ENCODE results near the gene ATP6V1F. TPM values are rescaled to one million over a fixed set of nuclear protein-coding genes. Genes with fewer than 3 reads are reported as not detected.
"Not testable (repeated sequence)": the region's sequence is repeated elsewhere in the genome, so short reads cannot be mapped to it uniquely, and the experiment has no call there.

The ATP6V1F gene
- polyA plus RNA-seq, 1 donor, result 132 TPM

DNA sequence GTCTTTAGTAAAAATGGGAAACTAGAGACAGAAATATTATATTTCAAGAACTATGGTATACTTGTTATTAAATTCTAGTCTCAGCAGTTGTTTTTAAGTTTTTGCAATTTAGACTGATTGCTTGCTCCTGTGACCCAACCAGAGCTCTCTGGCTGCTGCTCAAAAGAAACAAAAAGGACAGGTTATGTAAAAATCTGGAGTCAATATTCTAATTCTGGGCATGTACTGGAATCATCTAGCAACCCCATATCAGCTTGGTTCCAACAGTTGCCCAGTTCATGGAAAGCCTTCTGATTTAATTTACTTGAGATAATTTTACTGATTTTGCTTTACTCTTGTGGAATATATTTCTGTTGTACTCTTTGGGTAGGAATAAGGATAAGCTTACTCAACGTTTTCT lies 37.6 kb downstream of the ATP6V1F start:
- no peak for DNase-seq (ENCODE audit: low read depth)

DNA sequence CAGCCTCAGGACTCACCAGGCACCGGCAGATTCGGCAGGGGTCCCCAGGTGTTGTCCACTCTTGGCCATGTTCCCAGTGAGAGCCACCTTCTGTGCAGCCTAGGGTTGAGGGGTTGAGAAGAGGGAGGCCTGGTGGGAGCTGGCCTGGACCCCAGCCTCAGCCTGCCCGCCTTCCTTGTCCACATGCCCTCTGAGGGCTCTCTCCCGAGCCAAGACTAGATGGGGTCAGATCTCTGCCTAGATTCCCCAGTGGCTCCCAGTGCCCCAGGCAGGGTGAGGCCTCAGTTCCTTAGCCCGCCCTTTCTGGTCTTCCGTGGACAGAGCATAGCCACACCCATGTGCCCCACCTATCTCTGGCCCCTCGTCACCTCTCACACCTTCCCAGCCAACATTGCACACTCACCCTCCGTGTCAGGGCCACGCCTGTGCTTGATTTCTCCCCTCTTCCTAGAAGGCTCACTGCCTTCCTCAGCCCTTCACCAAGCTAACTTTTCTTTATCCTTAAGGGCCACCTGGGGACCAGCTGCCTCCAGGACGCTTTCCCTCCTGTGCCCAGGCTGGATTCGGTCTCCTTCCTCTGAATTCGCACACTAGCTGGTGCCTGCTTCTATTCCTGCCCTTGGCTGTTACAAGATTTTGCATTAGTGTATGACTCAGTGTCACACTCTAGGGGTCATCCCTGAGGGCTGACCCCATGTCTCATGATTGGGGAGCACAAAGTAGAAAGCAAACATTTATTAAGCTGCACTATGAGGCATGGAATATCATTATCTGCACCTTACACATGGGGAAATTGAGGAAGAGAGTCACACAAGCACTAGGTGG lies 40.3 kb downstream of the ATP6V1F start:
- DNase-seq (ENCODE audit: low read depth), result no peak

DNA sequence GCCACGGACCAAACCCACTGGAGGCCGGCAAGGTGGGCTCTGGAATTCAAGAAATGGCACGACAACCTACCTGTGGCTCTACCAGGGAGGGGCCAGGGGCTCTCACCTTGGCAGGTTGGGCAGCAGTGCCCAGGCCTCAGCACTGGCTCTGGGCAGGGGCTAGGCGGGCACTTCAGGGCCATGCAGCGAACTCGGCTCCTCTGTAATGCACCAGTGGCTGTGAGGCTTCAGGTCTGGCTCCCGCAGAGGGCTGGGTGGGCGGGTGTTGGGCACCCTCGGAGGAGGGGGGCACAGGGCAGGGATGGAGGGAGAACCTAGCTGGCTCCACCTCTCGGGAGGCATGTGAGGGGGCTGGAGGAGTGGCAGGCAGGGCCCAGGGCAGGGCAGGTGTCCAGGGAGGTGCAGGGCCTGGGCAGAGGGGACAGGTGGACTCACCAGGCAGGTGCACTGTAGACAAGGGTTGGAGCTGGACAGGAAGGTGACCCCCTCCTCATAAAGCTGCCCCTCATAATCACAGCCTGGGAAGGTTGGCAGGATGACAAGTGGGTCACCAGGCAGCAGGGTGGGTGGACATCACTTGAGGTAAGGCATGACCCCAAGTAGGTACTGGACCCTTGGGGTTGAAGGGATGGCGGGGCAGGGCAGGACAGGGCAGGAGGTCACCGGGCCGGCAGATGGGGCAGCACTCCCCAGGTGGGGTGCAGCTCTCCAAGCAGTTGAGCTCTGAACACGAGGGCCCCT lies 41.1 kb downstream of the ATP6V1F start:
- no peak for DNase-seq (ENCODE audit: low read depth)

DNA sequence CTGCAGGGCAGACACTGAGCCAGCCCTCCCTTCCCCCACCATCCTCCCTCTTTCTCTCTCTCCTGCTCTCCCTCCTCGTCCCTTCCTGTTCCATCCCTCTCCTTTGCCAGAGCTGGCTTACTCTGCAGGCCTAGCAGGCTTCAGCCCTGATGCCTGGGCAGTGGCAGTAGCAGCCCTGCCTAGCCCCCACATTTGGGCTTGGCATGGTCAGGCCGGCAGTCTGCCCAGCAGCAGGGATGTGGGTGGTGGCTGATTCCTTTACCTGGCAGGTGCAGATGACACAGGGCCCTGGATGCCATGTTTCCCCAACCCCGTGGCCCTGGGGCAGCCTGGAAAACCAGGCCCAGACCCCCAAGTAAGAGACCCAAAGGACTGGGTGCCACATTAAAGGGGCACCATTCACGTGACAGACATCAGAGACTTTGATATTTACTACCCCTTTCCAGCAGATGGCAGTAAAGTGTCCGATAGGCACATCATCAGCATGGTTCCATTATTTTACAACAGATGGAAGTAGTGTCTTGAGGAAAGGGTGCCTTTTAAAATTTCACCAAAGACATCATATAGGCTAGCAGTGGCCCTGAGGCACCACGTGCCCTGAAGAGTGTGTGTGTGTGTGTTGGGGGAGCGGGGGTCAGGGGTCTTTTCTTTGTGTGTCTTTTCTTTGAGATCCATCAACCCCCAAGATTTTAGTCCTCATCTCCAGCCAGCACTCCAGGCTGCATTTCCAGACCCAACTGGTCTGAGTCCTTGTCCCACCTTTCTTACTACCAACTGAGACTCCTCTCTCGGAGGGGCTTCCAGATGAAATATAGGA lies 41.9 kb downstream of the ATP6V1F start:
- no peak for DNase-seq (ENCODE audit: low read depth)

DNA sequence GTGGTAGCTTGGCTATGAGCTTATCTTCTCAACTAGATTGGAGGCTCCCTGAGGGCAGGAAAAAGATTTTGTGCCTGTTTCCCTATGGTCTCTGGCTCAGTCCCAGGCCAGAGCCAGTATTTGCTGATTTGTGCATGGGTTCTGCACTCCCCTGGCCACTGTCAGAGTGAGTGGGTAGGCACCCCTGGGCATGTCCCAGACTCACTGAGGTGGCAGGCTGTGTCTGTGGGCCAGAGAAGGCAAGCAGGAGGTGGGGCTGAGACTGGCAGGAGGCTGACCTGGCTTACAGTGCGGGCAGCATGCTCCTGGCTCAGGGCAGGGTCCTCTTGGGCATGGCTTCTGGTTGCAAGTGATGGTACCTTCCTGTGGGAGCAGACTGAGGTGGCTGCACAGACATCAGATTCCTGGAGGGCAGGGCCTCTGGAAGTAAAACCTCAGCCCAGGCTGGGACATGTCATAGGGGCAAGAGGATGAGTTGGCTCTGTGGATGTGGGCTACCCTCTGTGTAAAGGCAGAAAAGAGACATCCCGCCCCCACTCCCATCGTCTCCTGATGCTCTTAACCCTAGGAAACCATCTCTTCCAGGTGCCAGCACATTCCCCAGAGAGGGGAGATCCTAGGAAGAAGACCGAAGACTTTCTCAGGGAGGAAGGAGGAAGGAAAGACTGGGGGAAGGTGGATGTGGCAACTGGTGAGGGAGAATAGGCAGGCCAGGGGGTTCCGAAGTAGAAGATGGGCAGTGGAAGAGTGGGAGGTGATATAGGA lies 43.5 kb downstream of the ATP6V1F start:
- DNase-seq (ENCODE audit: low read depth), result no peak

DNA sequence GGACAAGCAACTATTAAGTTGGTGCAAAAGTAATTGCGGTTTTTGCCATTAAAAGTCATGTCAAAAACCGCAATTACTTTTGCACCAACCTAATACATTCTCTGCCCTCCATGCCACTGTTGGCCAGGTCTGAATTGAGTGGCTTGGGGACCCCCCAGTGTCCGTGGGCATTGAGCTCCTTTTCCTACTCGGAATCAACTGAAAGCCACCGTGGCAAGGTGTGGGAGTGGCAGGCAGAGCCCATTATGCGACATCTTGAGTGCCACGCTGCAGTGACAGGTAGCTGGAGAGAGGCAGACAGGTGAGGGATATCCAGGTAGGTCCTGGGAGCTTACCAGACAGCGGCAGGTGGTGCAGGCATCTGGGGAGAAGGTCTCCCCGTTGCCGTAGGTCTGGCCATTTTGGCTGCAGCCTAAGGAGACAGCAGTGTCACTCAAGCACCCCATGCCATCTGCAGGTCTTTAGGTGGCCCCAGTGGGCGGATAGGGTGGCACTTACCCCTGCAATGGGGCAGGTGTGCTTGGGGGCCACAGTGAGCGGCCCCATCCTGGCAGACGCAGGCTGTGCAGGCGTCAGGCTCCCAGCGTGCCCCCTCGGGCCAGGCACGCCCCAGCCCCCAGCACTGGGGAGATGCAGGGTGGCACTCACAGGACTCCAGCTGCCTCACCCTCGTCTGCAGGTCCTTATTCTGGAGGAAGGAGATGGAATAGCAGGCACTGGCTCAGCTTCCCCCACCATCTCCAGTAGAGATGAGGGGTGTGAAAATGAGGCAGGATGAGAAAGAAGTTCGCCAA lies 44.3 kb downstream of the ATP6V1F start:
- DNase-seq (ENCODE audit: low read depth), result no peak

DNA sequence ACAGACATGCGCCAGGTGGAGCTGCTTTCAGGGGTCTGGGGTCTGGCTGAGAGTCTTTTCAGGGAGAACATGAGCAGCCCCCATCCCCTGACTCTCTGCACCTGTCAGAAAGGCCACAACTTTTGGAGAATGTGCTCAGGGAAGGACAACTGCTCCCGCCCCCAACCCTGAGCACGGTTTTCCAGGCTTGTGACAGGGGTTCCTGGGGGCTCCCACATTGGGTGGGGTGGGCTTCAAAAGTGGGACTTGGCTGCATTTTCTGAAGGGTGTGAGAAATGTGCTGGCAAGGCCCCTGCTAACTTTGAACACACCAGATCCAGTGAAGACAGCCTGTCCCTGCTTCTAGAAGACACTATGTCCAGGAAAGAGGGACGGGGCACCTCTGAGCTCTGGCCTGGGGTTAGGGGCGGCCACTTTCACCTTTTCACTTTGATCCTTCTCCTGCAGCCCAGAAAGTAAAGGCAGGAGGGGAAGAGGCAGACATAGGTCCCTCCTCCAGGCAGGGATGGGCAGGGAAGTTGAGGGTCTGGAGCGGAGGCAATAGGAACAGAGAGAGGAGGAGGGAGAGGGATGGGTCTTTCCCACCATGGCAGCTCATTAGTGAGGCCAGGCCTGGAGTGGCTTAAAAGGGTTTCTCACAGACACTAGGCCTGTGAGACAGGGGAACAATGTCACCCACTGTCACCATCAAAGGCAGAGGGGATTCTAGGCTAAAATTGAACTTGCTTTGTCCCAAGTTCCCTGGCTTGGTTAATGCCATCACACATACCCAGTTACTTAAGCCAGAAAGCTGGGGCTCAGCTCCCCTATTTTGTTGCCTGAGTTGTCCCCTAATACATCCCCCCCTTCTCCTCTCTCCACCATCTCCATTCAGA lies 46.3 kb downstream of the ATP6V1F start:
- DNase-seq (ENCODE audit: low read depth), result no peak

DNA sequence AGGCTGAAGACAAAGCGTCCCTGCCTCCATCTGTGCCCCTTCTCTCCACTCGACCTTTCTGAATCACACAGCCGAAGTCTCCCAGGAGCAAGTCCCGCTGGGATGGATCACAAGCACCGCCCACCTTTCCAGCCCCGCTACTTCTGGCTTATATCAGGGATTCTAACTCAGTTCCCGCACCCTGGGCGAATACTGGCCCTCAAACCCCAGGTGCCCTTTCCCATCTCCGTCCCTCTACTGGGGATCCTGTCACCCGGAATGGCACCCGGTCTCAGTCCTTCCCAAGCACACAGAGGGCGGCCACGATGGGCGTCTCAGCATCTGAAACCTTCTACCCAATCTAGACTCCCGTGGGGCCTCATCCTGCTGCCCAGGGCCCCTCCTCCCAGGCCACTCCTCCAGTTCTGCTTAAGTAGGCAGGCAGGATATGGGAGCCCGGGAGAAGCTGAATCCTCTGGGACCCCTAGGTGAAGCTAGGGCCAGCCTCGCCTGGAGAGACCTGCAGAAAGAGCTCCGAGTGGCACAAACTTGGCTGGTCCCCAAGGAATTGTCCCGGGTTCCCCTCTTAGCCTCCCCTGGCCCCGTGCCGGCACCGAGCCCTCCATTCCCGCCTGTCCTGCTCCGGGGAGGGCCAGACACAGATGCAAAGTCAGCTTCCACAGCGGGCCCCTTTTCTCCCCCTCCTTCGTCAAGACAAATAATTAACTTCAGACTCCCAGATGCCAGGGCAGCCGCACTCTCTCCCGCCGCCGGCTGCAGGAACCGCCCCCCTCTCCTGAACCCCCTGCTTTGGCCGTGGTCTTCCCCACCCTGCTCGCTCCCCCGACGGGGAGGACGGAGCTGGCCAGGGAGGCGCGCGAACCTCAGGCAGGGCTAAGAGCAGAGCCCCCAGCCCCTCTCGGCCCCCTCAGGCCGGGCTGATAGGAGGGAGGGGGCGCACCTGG lies 47.2 kb downstream of the ATP6V1F start:
- DNase-seq (ENCODE audit: low read depth), result no peak

DNA sequence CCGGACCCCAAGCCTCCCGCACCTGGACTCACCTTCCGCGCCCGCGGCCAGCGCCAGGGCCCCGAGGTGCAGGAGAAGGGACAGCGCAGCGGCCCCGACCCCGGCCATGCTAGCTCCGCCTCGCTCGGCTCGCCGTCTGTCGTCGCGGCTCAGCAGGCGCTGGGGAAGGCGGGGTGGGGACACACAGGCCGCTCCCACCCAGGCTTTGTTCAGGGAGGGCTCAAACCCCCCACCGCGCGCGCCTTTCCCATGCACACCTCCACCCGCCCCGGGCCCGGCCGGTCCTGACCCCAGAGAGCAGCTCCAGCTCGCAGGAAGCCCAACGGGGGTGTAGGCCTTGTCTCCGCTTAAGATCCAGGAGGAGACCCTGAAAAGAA lies 47.9 kb downstream of the ATP6V1F start, which contains the start of gene KCP:
Gene KCP (minus strand): TSS at position 141 of the 377 bp plus-strand sequence. CDS start 33 bp downstream, at position 108.
- DNase-seq (ENCODE audit: low read depth), result no peak

DNA sequence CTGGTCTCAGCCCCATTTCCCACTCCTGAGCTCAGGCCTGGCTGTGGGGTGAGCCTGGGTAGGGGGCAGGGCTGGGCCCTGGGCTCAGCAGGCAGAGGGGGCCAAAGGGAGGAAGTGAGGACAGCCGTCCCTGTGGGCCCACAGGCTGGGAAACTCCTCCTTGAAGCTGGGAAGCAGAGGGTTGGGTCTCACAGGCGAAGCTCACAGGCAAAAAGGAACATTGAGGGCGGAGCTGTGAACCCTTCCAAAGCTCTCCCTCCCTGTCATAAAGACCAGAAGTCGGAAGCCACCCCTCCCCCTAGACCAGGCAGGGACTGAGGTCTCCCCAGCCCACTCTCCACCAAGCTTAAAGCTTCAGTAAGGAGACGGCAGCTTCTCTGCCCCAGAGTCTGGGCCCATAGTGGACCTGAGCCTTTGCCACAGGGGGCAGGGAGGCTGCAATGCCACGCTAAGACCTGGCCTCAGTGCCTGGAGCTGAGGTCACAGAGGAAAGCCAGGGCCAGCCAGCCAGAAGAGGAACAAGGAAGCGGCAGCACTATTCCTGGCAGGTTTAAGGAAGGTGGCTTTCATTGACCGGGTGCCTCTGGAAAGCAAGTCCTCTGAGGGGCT lies 48.9 kb downstream of the ATP6V1F start:
- DNase-seq (ENCODE audit: low read depth), result no peak

DNA sequence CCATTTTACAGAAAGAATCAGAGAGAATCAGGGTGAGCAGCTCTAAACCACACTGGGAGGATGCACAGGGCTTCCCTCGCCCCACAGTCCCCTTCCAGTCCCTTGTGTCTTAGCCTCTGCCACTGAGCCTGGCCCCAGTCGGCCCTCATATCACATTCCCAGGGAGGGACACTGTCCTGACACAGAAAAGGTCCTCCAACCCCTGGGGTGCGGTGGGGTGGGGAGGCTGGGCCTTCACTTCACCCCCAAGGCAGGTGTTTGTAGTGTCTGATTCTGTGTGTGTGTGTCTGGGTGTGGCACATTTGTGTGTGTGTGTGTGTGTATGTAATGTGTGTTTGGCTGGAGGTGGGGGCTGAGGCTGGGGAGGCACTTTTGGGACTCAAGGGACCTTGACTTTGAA lies 49.6 kb downstream of the ATP6V1F start:
- DNase-seq (ENCODE audit: low read depth), result no peak

DNA sequence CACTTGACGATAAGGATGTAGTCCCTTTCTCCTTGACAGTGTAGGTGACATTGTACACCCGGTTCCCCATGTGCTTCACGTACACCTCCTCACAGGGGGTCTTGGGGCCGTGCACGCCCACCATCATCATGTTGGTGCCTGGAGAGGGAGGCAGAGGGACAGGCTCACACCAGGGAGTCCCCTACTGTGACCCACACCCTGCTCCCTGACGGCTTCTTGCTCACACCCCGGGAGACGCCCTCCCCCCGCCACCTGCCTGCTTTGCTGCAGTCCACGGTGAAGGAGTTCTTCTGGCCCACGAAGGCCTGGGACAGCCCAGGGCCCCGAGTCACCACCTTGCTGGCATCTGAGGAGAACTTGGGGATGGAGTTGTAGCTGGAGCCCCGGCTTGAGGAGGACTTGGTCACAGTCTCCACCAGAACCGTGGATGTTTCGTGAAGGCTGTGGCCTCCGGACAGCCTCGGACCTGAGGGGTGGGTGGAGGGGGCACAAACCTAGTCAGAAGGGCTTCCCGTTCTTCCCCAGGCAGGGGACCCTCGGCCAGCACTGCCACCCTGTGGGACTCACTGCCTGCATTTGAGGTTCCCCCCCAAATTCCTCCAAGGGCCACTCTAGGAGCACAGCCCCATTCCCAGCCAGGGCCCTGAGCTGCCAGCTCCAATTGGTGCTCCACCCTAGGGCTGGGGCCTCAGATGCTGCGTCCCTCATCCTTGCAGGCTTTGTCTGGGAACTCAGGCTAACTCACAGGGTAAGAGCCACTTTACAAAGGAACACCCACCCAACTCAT lies 50.2 kb downstream of the ATP6V1F start:
- DNase-seq (ENCODE audit: low read depth), result not testable (repeated sequence)

DNA sequence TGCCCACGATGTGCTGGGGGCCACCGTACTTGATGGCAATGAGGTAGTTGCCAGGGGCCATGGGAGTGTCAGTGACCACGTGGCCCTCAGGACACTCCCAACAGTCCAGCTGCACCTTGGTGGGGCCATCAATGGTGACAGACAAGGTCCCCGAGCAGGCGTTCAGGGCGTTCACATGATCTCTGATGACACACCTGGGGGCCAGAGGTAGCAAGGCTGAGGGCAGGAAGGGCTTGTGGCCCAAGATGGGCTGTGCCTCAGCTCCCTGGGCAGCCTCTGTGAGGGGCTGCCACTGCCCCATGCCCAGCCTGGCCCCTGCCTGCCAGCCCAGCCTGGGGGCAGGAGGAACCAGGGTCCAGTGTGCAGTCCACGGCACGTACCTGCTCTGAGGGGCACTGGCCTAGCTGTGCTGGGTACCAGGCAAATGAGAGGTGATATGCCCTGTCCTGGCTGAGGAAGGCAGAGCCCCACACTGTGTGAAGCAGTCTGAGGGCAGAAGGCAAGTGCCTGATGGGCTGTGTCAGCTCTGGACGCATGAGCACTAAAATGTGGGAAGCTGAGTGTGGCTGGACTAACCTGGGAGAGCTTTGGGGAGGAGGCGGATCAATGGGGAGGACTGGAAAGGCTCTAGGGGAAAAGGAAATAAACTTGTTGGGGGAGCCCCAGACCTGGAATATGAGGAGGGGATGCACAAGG lies 51.4 kb downstream of the ATP6V1F start:
- DNase-seq (ENCODE audit: low read depth), result no peak

DNA sequence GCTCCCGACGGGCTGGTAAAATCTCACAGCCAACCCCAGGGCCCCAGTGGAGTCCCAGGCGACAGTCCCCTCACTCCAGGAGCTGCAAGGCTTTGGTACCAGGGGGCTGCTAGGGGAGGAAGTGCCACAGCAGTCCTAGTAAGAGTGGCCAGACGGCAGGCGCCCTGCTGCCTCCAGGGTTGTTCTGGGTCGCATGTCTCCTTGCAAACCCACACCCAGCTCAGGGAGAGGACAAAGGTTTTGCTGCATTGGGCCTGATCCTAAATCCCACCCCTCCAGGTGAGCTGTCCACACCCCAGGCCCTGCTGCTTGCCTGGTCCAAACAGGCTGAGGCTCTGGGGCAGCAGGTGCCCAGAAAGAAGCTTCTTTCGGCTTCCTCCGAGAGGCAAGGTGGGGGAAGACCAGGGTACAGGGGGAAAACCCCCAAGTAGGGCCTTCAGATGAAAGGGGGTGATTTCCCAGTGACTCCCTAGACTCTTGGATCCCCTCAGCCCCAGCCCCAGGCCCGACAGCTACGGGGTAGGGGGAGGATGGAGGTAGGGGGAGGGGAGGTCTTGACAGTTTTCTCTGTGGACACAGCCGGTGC lies 52.0 kb downstream of the ATP6V1F start:
- DNase-seq (ENCODE audit: low read depth), result no peak

DNA sequence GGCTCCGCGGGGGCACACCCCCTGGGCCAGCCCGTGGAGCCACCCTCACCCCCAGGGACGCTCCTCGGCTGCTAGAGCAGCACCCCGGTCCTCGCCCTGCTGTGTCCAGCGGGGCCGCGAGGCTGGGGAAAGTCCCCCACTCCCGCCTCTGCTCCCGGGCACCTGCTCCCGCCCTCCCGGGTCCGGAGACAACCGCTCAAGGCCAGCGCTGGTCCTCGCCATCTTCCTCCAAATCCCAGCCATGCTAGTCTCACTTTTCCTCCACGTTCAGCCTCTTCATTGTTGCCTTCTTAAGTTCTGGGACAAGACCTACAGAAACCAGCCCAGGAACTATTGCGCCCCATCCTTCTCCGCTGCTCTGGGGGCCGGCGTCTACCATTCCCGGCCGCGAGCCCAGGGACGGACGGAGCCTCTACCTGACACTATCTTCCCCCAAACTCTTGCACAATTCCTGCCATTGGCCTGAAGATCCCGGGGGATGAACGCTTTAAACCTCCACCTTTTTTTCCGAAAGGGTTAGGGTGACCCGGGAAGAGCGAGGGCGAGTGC lies 52.7 kb downstream of the ATP6V1F start:
- DNase-seq (ENCODE audit: low read depth), result no peak
